ENCODE data around the gene CCRL2. TPM values are rescaled to one million over a fixed set of nuclear protein-coding genes. Genes with fewer than 3 reads are reported as not detected.

CCRL2 gene
- total and polyA plus RNA-seq, 2 donors (not counting 1 experiment from before 2014, with no cell fraction given) = 2.6 to 3.3 TPM

GRCh38 chr3:46374755-46375154 is 32.3 kb upstream of the CCRL2 start:
- Histone ChIP-seq H3K4me3 (ENCODE audit: control extremely low read depth in 1 of 5, extremely low read depth in 1 of 5, insufficient read depth in 1 of 5, low read depth in 2 of 5, low read length in 4 of 5) (no peak overlapping the region), H3K27me3 (replicated peaks in 1 of 4; ENCODE audit: control extremely low read depth in 1 of 4, control insufficient read depth in 3 of 4, insufficient read depth in 4 of 4, low read length in 3 of 4) (peaks cover 0 to 2% (median 0%) of the 10 kb centered on the region in 4 experiments), H3K27ac (ENCODE audit: low read length in 2 of 2) (no peak overlapping the region), H3K36me3 (replicated peaks in 1 of 2; ENCODE audit: control extremely low read depth in 1 of 2, control insufficient read depth in 1 of 2, extremely low read depth in 1 of 2, insufficient read depth in 2 of 2, low read length in 1 of 2) (no peaks in the 10 kb centered on the region), H2AFZ (ENCODE audit: insufficient read depth, low read depth, low read length, poor library complexity, severe bottlenecking) (no peak overlapping the region), H3K9ac (ENCODE audit: low read length) (no peak overlapping the region), H3K9me3 (ENCODE audit: control extremely low read depth in 1 of 3, control insufficient read depth in 2 of 3, insufficient read depth in 1 of 3, low read length in 2 of 3) (no peaks in the 10 kb centered on the region), H4K20me1 (ENCODE audit: control insufficient read depth, insufficient read depth, low read length, poor library complexity, severe bottlenecking) (no peaks in the 10 kb centered on the region), H3K4me1 (ENCODE audit: control insufficient read depth in 2 of 2, insufficient read depth in 2 of 2, low read length in 2 of 2) (peaks cover 6 to 7% of the 10 kb centered on the region in 2 donors), H3K79me2 (ENCODE audit: control insufficient read depth, insufficient read depth, low read length) (no peaks in the 10 kb centered on the region), H3K4me2 (replicated peaks; ENCODE audit: low read depth, low read length, poor library complexity, severe bottlenecking) (no peak overlapping the region)
- WGBS (ENCODE audit: insufficient coverage) = 97% methylated on average over 3 of the region's 3 CpGs
- POLR2A ChIA-PET = no interaction called here
- Mint-ChIP-seq H3K27me3 (peaks cover 3% of the 10 kb centered on the region), H3K27ac (no peak overlapping the region), H3K4me1 (peaks cover 27% of the 10 kb centered on the region), H3K4me3 (no peak overlapping the region), H3K9me3 (ENCODE audit: insufficient read depth) (no peaks in the 10 kb centered on the region)
- TF ChIP-seq, protein P1, sequence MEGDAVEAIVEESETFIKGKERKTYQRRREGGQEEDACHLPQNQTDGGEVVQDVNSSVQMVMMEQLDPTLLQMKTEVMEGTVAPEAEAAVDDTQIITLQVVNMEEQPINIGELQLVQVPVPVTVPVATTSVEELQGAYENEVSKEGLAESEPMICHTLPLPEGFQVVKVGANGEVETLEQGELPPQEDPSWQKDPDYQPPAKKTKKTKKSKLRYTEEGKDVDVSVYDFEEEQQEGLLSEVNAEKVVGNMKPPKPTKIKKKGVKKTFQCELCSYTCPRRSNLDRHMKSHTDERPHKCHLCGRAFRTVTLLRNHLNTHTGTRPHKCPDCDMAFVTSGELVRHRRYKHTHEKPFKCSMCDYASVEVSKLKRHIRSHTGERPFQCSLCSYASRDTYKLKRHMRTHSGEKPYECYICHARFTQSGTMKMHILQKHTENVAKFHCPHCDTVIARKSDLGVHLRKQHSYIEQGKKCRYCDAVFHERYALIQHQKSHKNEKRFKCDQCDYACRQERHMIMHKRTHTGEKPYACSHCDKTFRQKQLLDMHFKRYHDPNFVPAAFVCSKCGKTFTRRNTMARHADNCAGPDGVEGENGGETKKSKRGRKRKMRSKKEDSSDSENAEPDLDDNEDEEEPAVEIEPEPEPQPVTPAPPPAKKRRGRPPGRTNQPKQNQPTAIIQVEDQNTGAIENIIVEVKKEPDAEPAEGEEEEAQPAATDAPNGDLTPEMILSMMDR (IDR thresholded peaks at IDR 0.05) = no peak
- no peak for TF ChIP-seq EZH2 (IDR thresholded peaks at IDR 0.05; ENCODE audit: borderline replicate concordance, insufficient read depth, low read depth, low read length, poor library complexity, severe bottlenecking)
- ATAC-seq (ENCODE audit: low read depth) = no peak
- CTCF ChIA-PET = interaction anchor here (1.0 to 13.1 kb wide), 4 partner anchors 9 to 292 kb away, joined by 3 to 233 read pairs (median 8); no protein-coding TSS in a partner anchor
- intact Hi-C loops (cut with micrococcal nuclease) = no loop called here
- DNase-seq = no peak

DNA sequence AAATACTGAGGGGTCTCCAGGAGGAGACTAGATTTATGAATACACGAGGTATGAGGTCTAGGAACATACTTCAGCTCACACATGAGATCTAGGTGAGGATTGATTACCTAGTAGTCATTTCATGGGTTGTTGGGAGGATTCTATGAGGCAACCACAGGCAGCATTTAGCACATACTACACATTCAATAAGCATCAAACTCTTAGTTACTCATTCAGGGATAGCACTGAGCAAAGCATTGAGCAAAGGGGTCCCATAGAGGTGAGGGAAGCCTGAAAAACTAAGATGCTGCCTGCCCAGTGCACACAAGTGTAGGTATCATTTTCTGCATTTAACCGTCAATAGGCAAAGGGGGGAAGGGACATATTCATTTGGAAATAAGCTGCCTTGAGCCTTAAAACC is 31.8 kb upstream of the CCRL2 start:
- intact Hi-C loops (cut with micrococcal nuclease) = no loop called here
- Histone ChIP-seq H3K27me3 (replicated peaks in 1 of 4; ENCODE audit: control extremely low read depth in 1 of 4, control insufficient read depth in 3 of 4, insufficient read depth in 4 of 4, low read length in 3 of 4) (peaks cover 0 to 2% (median 0%) of the 10 kb centered on the region in 4 experiments), H3K4me1 (ENCODE audit: control insufficient read depth in 2 of 2, insufficient read depth in 2 of 2, low read length in 2 of 2) (peaks cover 10 to 12% of the 10 kb centered on the region in 2 donors), H3K79me2 (ENCODE audit: control insufficient read depth, insufficient read depth, low read length) (no peaks in the 10 kb centered on the region), H3K9ac (ENCODE audit: low read length) (no peak overlapping the region), H3K9me3 (ENCODE audit: control extremely low read depth in 1 of 3, control insufficient read depth in 2 of 3, insufficient read depth in 1 of 3, low read length in 2 of 3) (no peaks in the 10 kb centered on the region), H3K27ac (ENCODE audit: low read length in 2 of 2) (no peak overlapping the region), H2AFZ (ENCODE audit: insufficient read depth, low read depth, low read length, poor library complexity, severe bottlenecking) (no peak overlapping the region), H3K4me2 (replicated peaks; ENCODE audit: low read depth, low read length, poor library complexity, severe bottlenecking) (no peak overlapping the region), H4K20me1 (ENCODE audit: control insufficient read depth, insufficient read depth, low read length, poor library complexity, severe bottlenecking) (no peaks in the 10 kb centered on the region), H3K36me3 (replicated peaks in 1 of 2; ENCODE audit: control extremely low read depth in 1 of 2, control insufficient read depth in 1 of 2, extremely low read depth in 1 of 2, insufficient read depth in 2 of 2, low read length in 1 of 2) (no peaks in the 10 kb centered on the region), H3K4me3 (ENCODE audit: control extremely low read depth in 1 of 5, extremely low read depth in 1 of 5, insufficient read depth in 1 of 5, low read depth in 2 of 5, low read length in 4 of 5) (no peak overlapping the region)
- Mint-ChIP-seq H3K4me1 (peaks cover 27% of the 10 kb centered on the region), H3K27ac (no peak overlapping the region), H3K9me3 (ENCODE audit: insufficient read depth) (no peaks in the 10 kb centered on the region), H3K4me3 (no peak overlapping the region), H3K27me3 (peaks cover 3% of the 10 kb centered on the region)
- ATAC-seq (ENCODE audit: low read depth) = no peak
- ChIA-PET POLR2A (no interaction called here), CTCF (interaction anchor here (1.0 to 13.1 kb wide), 5 partner anchors 9 to 292 kb away, joined by 3 to 233 read pairs (median 4); no protein-coding TSS in a partner anchor)
- TF ChIP-seq, protein P1 (IDR thresholded peaks at IDR 0.05) = no peak
- no peak for TF ChIP-seq EZH2 (IDR thresholded peaks at IDR 0.05; ENCODE audit: borderline replicate concordance, insufficient read depth, low read depth, low read length, poor library complexity, severe bottlenecking)
- WGBS (ENCODE audit: insufficient coverage) = no CpG with 5 or more reads among the region's 2 CpGs
- no peak for DNase-seq

Data from B cell (primary cell).